ENCODE data around the gene CFAP299. TPM values are rescaled to one million over a fixed set of nuclear protein-coding genes. Genes with fewer than 3 reads are reported as not detected.

The CFAP299 gene
- total RNA-seq, 2 donors from 2014 or later: not detected

- H3K9me3 ChIP-seq (ENCODE audit: control insufficient read depth, low read length): peaks cover 31% of the 10 kb centered on the region
- 84 to 90% methylated on average over 2 of the region's 2 CpGs for WGBS, 2 experiments (ENCODE audit: insufficient coverage in 1 of 2, insufficient read length in 1 of 2)
- H3K27ac ChIP-seq (ENCODE audit: low read depth, low read length): no peak overlapping the region
- Mint-ChIP-seq H3K27me3 (ENCODE audit: insufficient read depth) (no peaks in the 10 kb centered on the region), H3K36me3 (ENCODE audit: low read depth) (peaks cover 5% of the 10 kb centered on the region), H3K9me3 (peaks cover 36% of the 10 kb centered on the region), H3K4me1 (no peaks in the 10 kb centered on the region), H3K27ac (no peak overlapping the region), H3K4me3 (no peak overlapping the region)
- H3K27me3 ChIP-seq (ENCODE audit: control insufficient read depth, insufficient read depth, low read length, poor library complexity, severe bottlenecking): no peaks in the 10 kb centered on the region
- no peak overlapping the region for H3K9ac ChIP-seq (ENCODE audit: extremely low read depth, low read length, poor library complexity, severe bottlenecking)
- H3K4me1 ChIP-seq (ENCODE audit: control insufficient read depth, insufficient read depth, low read length): no peaks in the 10 kb centered on the region
- no peak for DNase-seq
- TF ChIP-seq CTCF (conservative IDR thresholded peaks at IDR 0.05): no peak
- H3K4me3 ChIP-seq (ENCODE audit: low read length): no peak overlapping the region
- H3K36me3 ChIP-seq (ENCODE audit: control insufficient read depth, insufficient read depth, low read length): no peaks in the 10 kb centered on the region
Measured at GRCh38 chr4:80367737-80368136, 32.2 kb downstream of the CFAP299 start.

GRCh38 chr4:80370635-80371034 lies 35.1 kb downstream of the CFAP299 start:
- Histone ChIP-seq H3K9me3 (ENCODE audit: control insufficient read depth, low read length) (peaks cover 31% of the 10 kb centered on the region), H3K36me3 (ENCODE audit: control insufficient read depth, insufficient read depth, low read length) (no peaks in the 10 kb centered on the region), H3K27ac (ENCODE audit: low read depth, low read length) (no peak overlapping the region), H3K4me3 (ENCODE audit: low read length) (no peak overlapping the region), H3K9ac (ENCODE audit: extremely low read depth, low read length, poor library complexity, severe bottlenecking) (no peak overlapping the region), H3K4me1 (ENCODE audit: control insufficient read depth, insufficient read depth, low read length) (no peaks in the 10 kb centered on the region), H3K27me3 (ENCODE audit: control insufficient read depth, insufficient read depth, low read length, poor library complexity, severe bottlenecking) (no peaks in the 10 kb centered on the region)
- H3K4me3 Mint-ChIP-seq: no peak overlapping the region
- H3K27ac Mint-ChIP-seq: no peak overlapping the region
- H3K4me1 Mint-ChIP-seq: no peaks in the 10 kb centered on the region
- peaks cover 36% of the 10 kb centered on the region for H3K9me3 Mint-ChIP-seq
- 92% methylated on average over 2 to 3 of the region's 3 CpGs for WGBS, 2 experiments (ENCODE audit: insufficient coverage in 1 of 2, insufficient read length in 1 of 2)
- H3K27me3 Mint-ChIP-seq (ENCODE audit: insufficient read depth): no peaks in the 10 kb centered on the region
- peaks cover 5% of the 10 kb centered on the region for H3K36me3 Mint-ChIP-seq (ENCODE audit: low read depth)
- no peak for TF ChIP-seq CTCF (conservative IDR thresholded peaks at IDR 0.05)
- no peak for DNase-seq

GRCh38 chr4:80371046-80371445 lies 35.5 kb downstream of the CFAP299 start:
- no peaks in the 10 kb centered on the region for H3K4me1 Mint-ChIP-seq
- no peaks in the 10 kb centered on the region for H3K27me3 Mint-ChIP-seq (ENCODE audit: insufficient read depth)
- 63 to 86% methylated on average over 1 to 2 of the region's 2 CpGs for WGBS, 2 experiments (ENCODE audit: insufficient coverage in 1 of 2, insufficient read length in 1 of 2)
- Histone ChIP-seq H3K9me3 (ENCODE audit: control insufficient read depth, low read length) (peaks cover 31% of the 10 kb centered on the region), H3K4me3 (ENCODE audit: low read length) (no peak overlapping the region), H3K4me1 (ENCODE audit: control insufficient read depth, insufficient read depth, low read length) (no peaks in the 10 kb centered on the region), H3K27ac (ENCODE audit: low read depth, low read length) (no peak overlapping the region), H3K36me3 (ENCODE audit: control insufficient read depth, insufficient read depth, low read length) (no peaks in the 10 kb centered on the region), H3K9ac (ENCODE audit: extremely low read depth, low read length, poor library complexity, severe bottlenecking) (no peak overlapping the region), H3K27me3 (ENCODE audit: control insufficient read depth, insufficient read depth, low read length, poor library complexity, severe bottlenecking) (no peaks in the 10 kb centered on the region)
- H3K36me3 Mint-ChIP-seq (ENCODE audit: low read depth): peaks cover 5% of the 10 kb centered on the region
- H3K4me3 Mint-ChIP-seq: no peak overlapping the region
- no peak overlapping the region for H3K27ac Mint-ChIP-seq
- peaks cover 36% of the 10 kb centered on the region for H3K9me3 Mint-ChIP-seq
- no peak for TF ChIP-seq CTCF (conservative IDR thresholded peaks at IDR 0.05)
- no peak for DNase-seq

All from endodermal cell (in vitro differentiated cells).